Mucosa of descending colon (tissue), 3 donors: ENCODE data around the gene CNST. TPM values are rescaled to one million over a fixed set of nuclear protein-coding genes. Genes with fewer than 3 reads are reported as not detected.
A peak's percentile ranks its signal among the peaks of the same experiment; 100 is the strongest.

ENCODE experiments used
- ATAC-seq: fragments of 200-7000 bp; cut with Tn5 transposase; one replicate; pipeline ENCODE4 v1.9.1; 2020; ENCODE audit warnings: mild to moderate bottlenecking, moderate library complexity
- DNase-seq, 3 donors: peaks; one replicate each; pipeline ENCODE4 v3.0.0-alpha.2; 2020
- H3K36me3 ChIP-seq: fragments of 200-600 bp; one replicate; pipeline ENCODE4 v1.8.0; 2021; ENCODE audit warnings: low read depth, mild to moderate bottlenecking
- H3K4me1 ChIP-seq: fragments of 200-600 bp; one replicate; pipeline ENCODE4 v1.8.0; 2021; ENCODE audit warnings: low read depth, mild to moderate bottlenecking
- H3K4me3 ChIP-seq: fragments of 200-600 bp; one replicate; pipeline ENCODE4 v1.8.0; 2021; ENCODE audit warnings: mild to moderate bottlenecking
- H3K9me3 ChIP-seq: fragments of 200-600 bp; one replicate; pipeline ENCODE4 v1.8.0; 2021; ENCODE audit warnings: mild to moderate bottlenecking
- intact Hi-C, 2 donors: fragments of 100-400 bp; cut with DNase I in 1 of 2; cut with micrococcal nuclease in 1 of 2; formaldehyde crosslinking; loops; one replicate each; pipeline versions ENCODE4 v1.11.0 to v1.11.1; 2022; cut with DNase I, micrococcal nuclease
- total RNA-seq, 3 donors: library from RNA; stranded (reverse); fragmentation: NEBNext Ultra II Directional in 2 of 3; extraction: Animal tissue kit (Norgen Biotek cat#: 25700) in 2 of 3; gene quantifications; one replicate each; pipeline versions ENCODE4 v1.2.1 to v1.2.4, GENCODE V29; 2021 to 2023
- TF ChIP-seq, protein P1 (sequence below): fragments of 200-600 bp; IDR thresholded peaks from one replicate; pipeline ENCODE4 v1.8.0; 2022; ENCODE audit warnings: antibody characterized with exemption, mild to moderate bottlenecking
- donor health status: DM: no; HTN: no; CAD: no; lungs with moderate emphysema.
- donor health status: DM: no; HTN: no; CAD: no.
- donor health status: DM: no; HTN: yes; CAD: no.

The CNST gene
- total RNA-seq, 3 donors from 2014 or later: 31.6 to 47.7 (median 44.6) TPM

DNA sequence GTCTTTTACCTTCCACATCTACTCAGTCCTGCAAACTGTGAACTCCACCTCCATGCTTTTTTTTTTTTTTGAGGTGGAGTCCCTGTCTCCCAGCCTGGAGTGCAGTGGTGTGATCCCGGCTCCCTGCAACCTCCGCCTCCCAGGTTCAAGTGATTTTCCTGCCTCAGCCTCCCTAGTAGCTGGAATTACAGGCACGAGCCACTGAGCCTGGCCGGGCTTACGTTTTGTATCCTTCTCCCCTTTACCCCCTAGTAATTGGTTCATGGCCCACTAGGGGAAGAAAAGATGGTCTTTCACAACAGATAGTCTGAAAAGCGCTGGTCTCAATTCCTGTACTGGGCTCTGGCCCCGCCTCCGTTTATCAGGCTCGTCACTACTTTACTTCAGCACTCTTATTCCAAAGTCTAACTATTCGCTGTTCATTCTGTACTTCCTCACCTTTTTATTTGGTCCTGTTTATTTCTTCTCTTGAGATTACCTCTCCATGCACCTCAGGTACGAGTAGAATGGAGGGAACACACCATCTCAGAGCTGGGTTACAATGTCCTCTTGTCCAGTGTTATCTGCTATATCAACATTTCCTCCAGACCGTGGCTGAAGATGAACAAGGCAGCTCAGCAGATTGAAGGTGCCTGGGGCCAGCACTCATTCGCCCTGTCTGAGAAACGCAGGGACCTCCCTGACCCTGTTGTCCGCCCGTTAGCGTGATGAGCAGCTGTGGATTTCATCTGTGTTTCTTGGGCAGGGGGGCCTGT lies 16.2 kb downstream of the CNST start:
- no peak overlapping the region for H3K4me3 ChIP-seq
- peaks cover 70% of the 10 kb centered on the region for H3K4me1 ChIP-seq
- H3K36me3 ChIP-seq: no peaks in the 10 kb centered on the region
- no peaks in the 10 kb centered on the region for H3K9me3 ChIP-seq
- TF ChIP-seq, protein P1, sequence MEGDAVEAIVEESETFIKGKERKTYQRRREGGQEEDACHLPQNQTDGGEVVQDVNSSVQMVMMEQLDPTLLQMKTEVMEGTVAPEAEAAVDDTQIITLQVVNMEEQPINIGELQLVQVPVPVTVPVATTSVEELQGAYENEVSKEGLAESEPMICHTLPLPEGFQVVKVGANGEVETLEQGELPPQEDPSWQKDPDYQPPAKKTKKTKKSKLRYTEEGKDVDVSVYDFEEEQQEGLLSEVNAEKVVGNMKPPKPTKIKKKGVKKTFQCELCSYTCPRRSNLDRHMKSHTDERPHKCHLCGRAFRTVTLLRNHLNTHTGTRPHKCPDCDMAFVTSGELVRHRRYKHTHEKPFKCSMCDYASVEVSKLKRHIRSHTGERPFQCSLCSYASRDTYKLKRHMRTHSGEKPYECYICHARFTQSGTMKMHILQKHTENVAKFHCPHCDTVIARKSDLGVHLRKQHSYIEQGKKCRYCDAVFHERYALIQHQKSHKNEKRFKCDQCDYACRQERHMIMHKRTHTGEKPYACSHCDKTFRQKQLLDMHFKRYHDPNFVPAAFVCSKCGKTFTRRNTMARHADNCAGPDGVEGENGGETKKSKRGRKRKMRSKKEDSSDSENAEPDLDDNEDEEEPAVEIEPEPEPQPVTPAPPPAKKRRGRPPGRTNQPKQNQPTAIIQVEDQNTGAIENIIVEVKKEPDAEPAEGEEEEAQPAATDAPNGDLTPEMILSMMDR: no peak
- ATAC-seq (peak; percentile 86), DNase-seq (peak; percentile 67 to 83 (median 71))
- intact Hi-C loops: no loop called here

DNA sequence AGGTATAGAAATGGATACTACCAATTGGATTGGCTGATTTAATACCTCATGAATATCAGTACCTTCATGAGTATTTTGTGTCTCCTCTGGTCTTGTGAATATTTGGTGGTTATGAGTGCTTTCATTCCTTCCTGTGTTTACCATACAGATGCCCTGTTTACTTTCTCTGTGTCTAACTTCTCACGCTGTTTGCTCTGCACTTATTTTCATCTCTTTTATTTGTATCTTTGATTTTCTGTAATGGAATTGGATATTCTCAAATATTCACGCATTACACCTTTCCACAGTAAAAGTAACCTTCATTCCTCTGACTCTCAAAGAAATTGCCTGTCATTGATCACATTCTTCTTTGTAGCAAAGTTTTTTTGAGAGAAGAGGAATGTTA lies 16.8 kb downstream of the CNST start:
- no peak for ATAC-seq
- no peaks in the 10 kb centered on the region for H3K9me3 ChIP-seq
- no peaks in the 10 kb centered on the region for H3K36me3 ChIP-seq
- no peak for DNase-seq
- intact Hi-C loops: no loop called here
- H3K4me1 ChIP-seq: peaks cover 74% of the 10 kb centered on the region
- H3K4me3 ChIP-seq: no peak overlapping the region
- TF ChIP-seq, protein P1: no peak

GRCh38 chr1:246583448-246584185 lies 17.4 kb downstream of the CNST start:
- intact Hi-C loops: no loop called here
- Histone ChIP-seq H3K9me3 (no peaks in the 10 kb centered on the region), H3K4me3 (no peak overlapping the region), H3K36me3 (no peaks in the 10 kb centered on the region), H3K4me1 (peaks cover 75% of the 10 kb centered on the region)
- ATAC-seq (peak; percentile 78), DNase-seq (peak in 1 of 3 donors; percentile 88)
- TF ChIP-seq, protein P1: no peak

- TF ChIP-seq, protein P1: no peak
Observed at GRCh38 chr1:246587032-246587431, 20.8 kb downstream of the CNST start.

GRCh38 chr1:246587606-246588005 lies 21.4 kb downstream of the CNST start:
- TF ChIP-seq, protein P1: no peak
- peaks cover 67% of the 10 kb centered on the region for H3K4me1 ChIP-seq
- no peak for DNase-seq
- peak; percentile 42 for ATAC-seq
- no peaks in the 10 kb centered on the region for H3K9me3 ChIP-seq
- intact Hi-C loops: no loop called here
- no peak overlapping the region for H3K4me3 ChIP-seq
- no peaks in the 10 kb centered on the region for H3K36me3 ChIP-seq

More at GRCh38 chr1:246587032-246587431, 20.8 kb downstream of the CNST start:
- Histone ChIP-seq H3K4me3 (no peak overlapping the region), H3K4me1 (peaks cover 67% of the 10 kb centered on the region), H3K9me3 (no peaks in the 10 kb centered on the region), H3K36me3 (no peaks in the 10 kb centered on the region)
- intact Hi-C loops: no loop called here
- ATAC-seq (no peak), DNase-seq (no peak)
